Erythroblast (primary cell): ENCODE results near the gene ZSWIM3.

Experiments
- GATA1 ChIP-seq: IDR thresholded peaks from 2 replicates; pipeline ENCODE4 v1.6.1; 2011; ENCODE audit warnings: low read depth, mild to moderate bottlenecking, control low read depth, low read length, moderate library complexity
- POLR2A ChIP-seq: IDR thresholded peaks from 2 replicates; pipeline ENCODE4 v1.6.1; 2011; ENCODE audit warnings: mild to moderate bottlenecking, low read length

DNA sequence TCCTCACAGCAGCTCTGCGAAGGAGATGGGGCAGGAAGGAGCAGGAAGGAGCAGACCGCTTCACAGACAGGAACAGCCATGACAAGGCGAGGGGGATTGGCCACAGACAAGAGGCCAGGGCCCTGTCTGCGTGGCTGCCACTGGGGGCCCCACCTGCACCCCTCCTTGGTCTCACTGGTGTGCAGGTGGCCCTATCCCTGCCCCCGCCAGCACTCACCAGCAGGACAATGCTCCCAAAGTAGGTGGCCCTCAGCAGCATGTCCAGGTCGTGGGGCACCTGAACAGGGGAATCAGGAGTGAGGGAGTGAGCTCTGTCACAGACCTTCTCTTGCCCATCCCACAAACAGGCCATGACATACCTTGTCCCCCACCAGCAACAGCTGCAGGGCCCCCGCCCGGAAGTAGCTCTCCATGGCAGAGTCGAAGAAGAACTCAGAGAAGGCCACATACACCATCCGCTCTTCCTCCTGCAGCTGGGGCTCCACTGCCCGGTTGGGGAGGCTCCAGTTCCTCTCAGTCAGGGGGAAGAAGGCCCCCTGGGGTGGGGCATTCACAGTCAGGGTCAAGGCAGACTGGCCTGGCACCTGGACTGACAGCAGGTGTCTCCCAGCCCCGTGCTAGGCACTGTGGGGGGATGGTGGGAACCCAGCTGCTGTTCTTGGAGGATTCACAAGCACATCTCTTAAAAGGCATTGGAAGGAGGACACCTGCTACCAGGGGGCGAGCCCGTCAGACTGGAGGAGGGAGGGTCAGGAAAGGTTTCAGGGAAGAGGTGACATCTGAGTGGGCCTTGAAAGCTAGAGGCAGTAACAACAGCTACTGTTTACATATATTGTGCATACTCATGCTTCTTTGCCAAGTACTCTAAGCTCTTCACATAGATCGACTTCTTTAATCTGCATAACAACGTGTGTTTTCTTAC is 47.4 kb downstream of the ZSWIM3 start:
- TF ChIP-seq POLR2A = no peak
- TF ChIP-seq GATA1 = no peak
